Panc1 (cell line): ENCODE measurements around the gene TSPAN15. TPM values are rescaled to one million over a fixed set of nuclear protein-coding genes. Genes with fewer than 3 reads are reported as not detected.

Source experiments
- ATAC-seq: fragments of 200-7000 bp; cut with Tn5 transposase; 2 replicates; pipeline ENCODE4 v1.9.1; 2020; ENCODE audit warnings: mild to moderate bottlenecking, moderate library complexity
- BruUV-seq: library from RNA; stranded (reverse); fragments of 400-500 nt; replicated peaks from 2 replicates; lab custom pipeline; 2021; lab: Mats Ljungman, UMichigan
- CTCF ChIA-PET: fragments of 300-600 bp; sonication (Branson Sonifier 250); formaldehyde crosslinking; loops from one replicate; lab custom pipeline; 2022; ENCODE audit warnings: antibody characterized with exemption; lab: Charles Lee
- POLR2A ChIA-PET: fragments of 300-600 bp; sonication (Branson Sonifier 250); formaldehyde crosslinking; loops from one replicate; lab custom pipeline; 2022; ENCODE audit warnings: antibody characterized with exemption; lab: Charles Lee
- DNase-seq: peaks from one replicate; pipeline ENCODE4 v3.0.0-alpha.2; 2010; ENCODE audit warnings: low read depth, low spot score
- H3K27ac ChIP-seq: 2 replicates; pipeline ENCODE4 v1.5.1; 2011; ENCODE audit warnings: mild to moderate bottlenecking, low read length, inconsistent platforms
- H3K27me3 ChIP-seq: fragments of 200-500 bp; sonication (Bioruptor generic); 2 replicates; pipeline ENCODE4 v1.6.0; 2014; ENCODE audit warnings: low read length, inconsistent platforms; ENCODE audit not compliant: control insufficient read depth, insufficient read depth
- H3K36me3 ChIP-seq: fragments of 200-500 bp; sonication (Bioruptor generic); 2 replicates; pipeline ENCODE4 v1.5.1; 2014; ENCODE audit warnings: inconsistent platforms, mild to moderate bottlenecking, low read length, moderate library complexity; ENCODE audit not compliant: control insufficient read depth, insufficient read depth
- H3K4me1 ChIP-seq: 2 replicates; pipeline ENCODE4 v1.5.1; 2011; ENCODE audit warnings: inconsistent platforms, mild to moderate bottlenecking, low read length, moderate library complexity; ENCODE audit not compliant: control insufficient read depth, insufficient read depth
- H3K4me3 ChIP-seq, 2 experiments: 2 replicates each; pipeline ENCODE4 v1.5.1; 2011 to 2012; ENCODE audit warnings: low read depth in 2 of 2, low read length in 2 of 2, mild to moderate bottlenecking in 2 of 2, inconsistent platforms in 1 of 2, moderate library complexity in 1 of 2
- H3K9me3 ChIP-seq: fragments of 200-500 bp; sonication (Bioruptor generic); 2 replicates; pipeline ENCODE4 v1.5.1; 2014; ENCODE audit warnings: low read depth, mild to moderate bottlenecking, inconsistent platforms, low read length, moderate library complexity; ENCODE audit not compliant: control insufficient read depth, insufficient read depth
- CTCF ChIP-seq: fragments of 450-650 bp; IDR thresholded peaks from 2 replicates; pipeline ENCODE4 v1.5.1; 2017; ENCODE audit warnings: mild to moderate bottlenecking
- POLR2AphosphoS5 ChIP-seq: IDR thresholded peaks from 2 replicates; pipeline ENCODE4 v1.6.1; 2012; ENCODE audit warnings: mild to moderate bottlenecking, low read depth, low read length, moderate library complexity
- REST ChIP-seq, 2 experiments: IDR thresholded peaks; 2 replicates each; pipeline ENCODE4 v1.6.1; 2011 to 2012; ENCODE audit warnings: low read depth in 2 of 2, control low read depth in 1 of 2, low read length in 1 of 2, mild to moderate bottlenecking in 1 of 2, moderate library complexity in 1 of 2; ENCODE audit not compliant: insufficient read depth in 1 of 2
- SIN3A ChIP-seq: IDR thresholded peaks from 2 replicates; pipeline ENCODE4 v1.6.1; 2012; ENCODE audit warnings: low read depth, mild to moderate bottlenecking, low read length, moderate library complexity, borderline replicate concordance; ENCODE audit not compliant: insufficient read depth
- TCF7L2 ChIP-seq: IDR thresholded peaks from 2 replicates; pipeline ENCODE4 v1.6.1; 2011; ENCODE audit warnings: mild to moderate bottlenecking, low read depth, low read length, inconsistent platforms
- in situ Hi-C: cut with HindIII; loops from 2 replicates; pipeline ENCODE4 v1.10.0; 2016; ENCODE audit warnings: low sequenced_read_pairs, low pct_unique_long_range_greater_than_20kb
- intact Hi-C: fragments of 100-400 bp; cut with micrococcal nuclease; formaldehyde crosslinking; loops from one replicate; pipeline ENCODE4 v1.10.0; 2022; ENCODE audit not compliant: unreplicated experiment
- total RNA-seq: library from RNA; stranded (reverse); gene quantifications from one replicate; pipeline ENCODE4 v1.2.1, GENCODE V29; 2021; ENCODE audit not compliant: unreplicated experiment

Gene TSPAN15
- total RNA-seq, 1 experiment from 2014 or later = 199 TPM

- CTCF ChIA-PET = no interaction called here
- H3K9me3 ChIP-seq = no peaks in the 10 kb centered on the region
- peaks cover 6% of the 10 kb centered on the region for H3K4me1 ChIP-seq
- no peaks in the 10 kb centered on the region for H3K27me3 ChIP-seq
- BruUV-seq = no TSS peak
- no peak overlapping the region; the same call in 1 of the 2 replicates for H3K27ac ChIP-seq
- ATAC-seq = no peak
- intact Hi-C loops = no loop called here
- POLR2A ChIA-PET = interaction anchor here (0.7 kb wide), 1 partner anchor 30 kb away, joined by 3 read pairs; no protein-coding TSS in a partner anchor
- in situ Hi-C loops = loop anchor here (10.0 kb wide), 1 partner anchor 47 kb away; no protein-coding TSS in a partner anchor
- no peak for TF ChIP-seq REST (IDR thresholded peaks at IDR 0.05; ENCODE audit: insufficient read depth in 1 of 2, low read depth in 2 of 2, low read length in 1 of 2)
- no peak for TF ChIP-seq SIN3A
- no peak for TF ChIP-seq POLR2AphosphoS5
- no peak for TF ChIP-seq TCF7L2
- H3K36me3 ChIP-seq = peaks cover 6% of the 10 kb centered on the region; the same call in 1 of the 2 replicates
- DNase-seq = no peak
- no peak overlapping the region for H3K4me3 ChIP-seq
These were observed 40.3 kb downstream of the TSPAN15 start for GRCh38 chr10:69491611-69492010.

DNA sequence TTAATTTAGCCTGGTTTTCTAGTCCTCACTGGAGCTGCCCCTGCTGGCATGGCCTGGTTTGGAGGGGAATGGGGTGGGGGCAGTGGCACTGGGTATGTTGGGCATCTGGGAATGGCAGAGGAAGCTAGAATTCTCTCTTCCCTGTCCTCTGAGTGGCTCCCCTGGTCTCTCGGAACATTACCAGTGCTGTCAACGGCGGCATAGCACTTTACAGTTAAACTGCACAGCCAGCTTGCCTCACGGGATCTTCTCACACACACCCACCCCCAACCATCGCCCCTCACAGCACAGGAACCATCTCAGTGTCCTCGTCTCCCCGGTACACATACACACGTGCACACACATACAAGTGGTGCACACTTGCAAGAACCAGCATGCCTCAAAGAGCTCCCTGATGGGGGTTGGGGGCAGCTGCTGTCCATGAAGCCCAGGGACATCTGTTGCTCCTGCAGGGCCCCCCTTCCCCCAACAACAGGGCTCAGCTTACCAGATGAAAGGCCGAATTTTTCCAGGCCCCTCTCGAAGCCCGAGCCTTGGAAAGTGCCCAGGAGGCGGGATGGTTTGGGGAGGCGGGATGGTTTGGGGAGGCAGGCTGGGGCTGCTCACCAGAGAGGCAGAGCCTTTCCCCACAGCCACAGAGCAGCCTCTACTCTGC, 41.0 kb downstream of the TSPAN15 start:
- ATAC-seq = no peak; the same call in 1 of the 2 replicates
- POLR2A ChIA-PET = interaction anchor here (0.7 kb wide), 1 partner anchor 31 kb away, joined by 3 read pairs; no protein-coding TSS in a partner anchor
- CTCF ChIA-PET = no interaction called here

More for the DNA sequence above, 41.0 kb downstream of the TSPAN15 start:
- Histone ChIP-seq H3K27ac (no peak overlapping the region), H3K27me3 (no peaks in the 10 kb centered on the region), H3K36me3 (peaks cover 6% of the 10 kb centered on the region; the same call in 1 of the 2 replicates), H3K9me3 (no peaks in the 10 kb centered on the region), H3K4me1 (peaks cover 3% of the 10 kb centered on the region), H3K4me3 (no peak overlapping the region)
- BruUV-seq = no TSS peak
- intact Hi-C loops (no loop called here), in situ Hi-C loops (loop anchor here (10.0 kb wide), 1 partner anchor 47 kb away; no protein-coding TSS in a partner anchor)
- DNase-seq = no peak
- TF ChIP-seq TCF7L2 (no peak), POLR2AphosphoS5 (no peak), CTCF (no peak), SIN3A (no peak), REST (IDR thresholded peaks at IDR 0.05; ENCODE audit: insufficient read depth in 1 of 2, low read depth in 2 of 2, low read length in 1 of 2) (no peak)
